Testis (tissue), 2 donors: ENCODE data around the gene BMP7.

ENCODE experiments used
- CTCF ChIP-seq, 3 experiments: fragments of 450-650 bp in 2 of 3; fragments of 200-600 bp in 1 of 3; sonication (generic) in 1 of 3; IDR thresholded peaks; one replicate each; pipeline ENCODE4 v1.5.1; 2016 to 2019; ENCODE audit warnings: antibody characterized with exemption in 3 of 3, mild to moderate bottlenecking in 2 of 3, moderate library complexity in 1 of 3
- POLR2A ChIP-seq: fragments of 450-650 bp; IDR thresholded peaks from one replicate; pipeline ENCODE4 v1.6.1; 2017; ENCODE audit warnings: antibody characterized with exemption, mild to moderate bottlenecking, moderate library complexity

- TF ChIP-seq CTCF (IDR thresholded peaks at IDR 0.05) (no peak), POLR2A (no peak)
Measured at GRCh38 chr20:57135875-57136274, 130.6 kb downstream of the BMP7 start.
